Measurements from ENCODE around the gene MLC1. TPM values are rescaled to one million over a fixed set of nuclear protein-coding genes. Genes with fewer than 3 reads are reported as not detected.

The MLC1 gene
- total RNA-seq, 1 donor from 2014 or later: 0.32 TPM

GRCh38 chr22:50058906-50059880, 26.0 kb downstream of the MLC1 start:
- peak overlapping the region in 1 of 2 donors; percentile 33 for H3K4me3 ChIP-seq
- no peak for DNase-seq (ENCODE audit: low spot score in 2 of 2)
- H3K4me1 ChIP-seq: peaks cover 0 to 11% of the 10 kb centered on the region in 2 donors
- TF ChIP-seq CTCF (IDR thresholded peaks at IDR 0.05): no peak
- H3K36me3 ChIP-seq: no peaks in the 10 kb centered on the region
- no peak overlapping the region for H3K27ac ChIP-seq
- no peaks in the 10 kb centered on the region for H3K9me3 ChIP-seq
- peaks cover 10% of the 10 kb centered on the region for H3K27me3 ChIP-seq
- intact Hi-C loops (cut with DNase I): no loop called here

- Histone ChIP-seq H3K27me3 (peaks cover 10% of the 10 kb centered on the region), H3K4me3 (peak within 1 kb of the TSS in 1 of 2 donors; percentile 33), H3K36me3 (no peaks in the 10 kb centered on the region), H3K9me3 (peaks cover 0 to 8% of the 10 kb centered on the region in 2 donors), H3K27ac (no peak within 1 kb of the TSS), H3K4me1 (peaks cover 0 to 11% of the 10 kb centered on the region in 2 donors)
- TF ChIP-seq CTCF (IDR thresholded peaks at IDR 0.05): no peak
- intact Hi-C loops (cut with DNase I): no loop called here
- DNase-seq (ENCODE audit: low spot score in 2 of 2): no peak
Observed at GRCh38 chr22:50058061-50058905, 26.9 kb downstream of the MLC1 start, which contains the start of gene TTLL8. TSS of gene TTLL8 (minus strand) at chr22:50058298.

- Histone ChIP-seq H3K4me3 (no peak overlapping the region), H3K4me1 (peaks cover 0 to 11% of the 10 kb centered on the region in 2 donors), H3K36me3 (no peaks in the 10 kb centered on the region), H3K27ac (no peak overlapping the region), H3K27me3 (peaks cover 10% of the 10 kb centered on the region), H3K9me3 (peaks cover 0 to 8% of the 10 kb centered on the region in 2 donors)
- DNase-seq (ENCODE audit: low spot score in 2 of 2): no peak
- intact Hi-C loops (cut with DNase I): no loop called here
- TF ChIP-seq CTCF (IDR thresholded peaks at IDR 0.05): no peak
Observed at GRCh38 chr22:50057278-50058060, 27.8 kb downstream of the MLC1 start.

GRCh38 chr22:50056214-50056972, 28.8 kb downstream of the MLC1 start:
- DNase-seq (ENCODE audit: low spot score in 2 of 2): no peak
- peaks cover 10% of the 10 kb centered on the region for H3K27me3 ChIP-seq
- intact Hi-C loops (cut with DNase I): no loop called here
- TF ChIP-seq CTCF (IDR thresholded peaks at IDR 0.05): no peak
- peaks cover 0 to 11% of the 10 kb centered on the region in 2 donors for H3K4me1 ChIP-seq
- peaks cover 0 to 8% of the 10 kb centered on the region in 2 donors for H3K9me3 ChIP-seq
- no peaks in the 10 kb centered on the region for H3K36me3 ChIP-seq
- no peak overlapping the region for H3K27ac ChIP-seq
- no peak overlapping the region for H3K4me3 ChIP-seq
